Peyer's patch (tissue), 4 donors: Measurements from ENCODE around the gene PDXP.

Experiments used
- POLR2A ChIP-seq, 2 donors: fragments of 450-650 bp; IDR thresholded peaks; one replicate each; pipeline ENCODE4 v1.5.1; 2017; ENCODE audit warnings: antibody characterized with exemption in 2 of 2, mild to moderate bottlenecking in 2 of 2, moderate library complexity in 2 of 2
- TF ChIP-seq, protein P1 (sequence below), 6 experiments: fragments of 450-650 bp in 4 of 6; fragments of 200-600 bp in 2 of 6; sonication (generic) in 1 of 6; IDR thresholded peaks; one replicate each; pipeline ENCODE4 v1.5.1; 2017 to 2019; ENCODE audit warnings: antibody characterized with exemption in 6 of 6, mild to moderate bottlenecking in 3 of 6, moderate library complexity in 1 of 6

DNA sequence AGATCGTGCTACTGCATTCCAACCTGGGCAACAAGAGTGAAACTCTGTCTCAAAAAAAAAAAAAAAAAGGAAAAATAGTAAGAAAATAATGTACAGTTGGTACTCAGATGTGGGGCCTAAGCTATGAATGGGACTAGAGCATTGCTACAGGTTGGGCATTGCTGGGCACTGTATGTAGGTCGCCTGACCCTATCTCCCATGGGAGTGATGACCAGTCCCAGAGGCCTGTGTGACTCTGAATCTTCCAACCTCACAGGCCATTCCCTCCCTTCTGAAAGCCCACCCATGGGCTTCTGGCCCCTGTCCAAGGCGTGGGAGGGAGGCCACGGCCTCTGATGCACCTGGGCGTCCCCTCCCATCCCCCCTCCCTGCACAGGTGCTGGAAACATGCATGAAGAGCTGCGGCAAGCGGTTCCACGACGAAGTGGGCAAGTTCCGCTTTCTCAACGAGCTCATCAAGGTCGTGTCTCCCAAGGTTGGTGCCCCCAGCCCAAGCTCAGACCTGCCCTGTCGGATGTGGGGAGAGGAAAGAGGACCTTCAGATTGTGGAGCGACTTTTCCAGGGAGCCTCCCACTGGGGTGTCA lies 40.4 kb upstream of the PDXP start:
- TF ChIP-seq, protein P1, sequence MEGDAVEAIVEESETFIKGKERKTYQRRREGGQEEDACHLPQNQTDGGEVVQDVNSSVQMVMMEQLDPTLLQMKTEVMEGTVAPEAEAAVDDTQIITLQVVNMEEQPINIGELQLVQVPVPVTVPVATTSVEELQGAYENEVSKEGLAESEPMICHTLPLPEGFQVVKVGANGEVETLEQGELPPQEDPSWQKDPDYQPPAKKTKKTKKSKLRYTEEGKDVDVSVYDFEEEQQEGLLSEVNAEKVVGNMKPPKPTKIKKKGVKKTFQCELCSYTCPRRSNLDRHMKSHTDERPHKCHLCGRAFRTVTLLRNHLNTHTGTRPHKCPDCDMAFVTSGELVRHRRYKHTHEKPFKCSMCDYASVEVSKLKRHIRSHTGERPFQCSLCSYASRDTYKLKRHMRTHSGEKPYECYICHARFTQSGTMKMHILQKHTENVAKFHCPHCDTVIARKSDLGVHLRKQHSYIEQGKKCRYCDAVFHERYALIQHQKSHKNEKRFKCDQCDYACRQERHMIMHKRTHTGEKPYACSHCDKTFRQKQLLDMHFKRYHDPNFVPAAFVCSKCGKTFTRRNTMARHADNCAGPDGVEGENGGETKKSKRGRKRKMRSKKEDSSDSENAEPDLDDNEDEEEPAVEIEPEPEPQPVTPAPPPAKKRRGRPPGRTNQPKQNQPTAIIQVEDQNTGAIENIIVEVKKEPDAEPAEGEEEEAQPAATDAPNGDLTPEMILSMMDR (IDR thresholded peaks at IDR 0.05) = no peak
- no peak for TF ChIP-seq POLR2A (IDR thresholded peaks at IDR 0.05)
